ENCODE results near the gene TXNDC11.
A peak's percentile ranks its signal among the peaks of the same experiment; 100 is the strongest.

TXNDC11 gene

DNA sequence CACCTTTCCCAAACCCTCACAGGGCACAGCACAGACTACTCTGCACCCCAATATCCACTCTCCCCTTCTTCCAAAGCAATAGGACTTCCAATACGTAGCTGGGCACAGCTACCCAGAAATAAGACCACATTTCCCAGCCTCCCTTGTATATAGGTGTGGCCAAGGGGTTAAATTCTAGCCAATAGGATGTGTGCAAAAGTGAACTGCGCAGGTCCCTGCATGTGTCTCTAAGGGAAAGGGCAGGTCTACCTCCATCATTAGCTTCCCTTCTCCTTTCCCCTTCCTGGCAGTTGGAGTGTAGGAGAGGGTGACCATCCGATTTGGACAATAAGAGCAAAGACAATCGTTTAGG lies 99.9 kb downstream of the TXNDC11 start:
- Histone ChIP-seq H3K27ac (no peak overlapping the region), H3K27me3 (replicated peaks) (no peaks in the 10 kb centered on the region), H3K36me3 (replicated peaks) (no peaks in the 10 kb centered on the region), H3K4me3 (ENCODE audit: low read depth, low read length) (no peak overlapping the region)
- in situ Hi-C loops (cut with HindIII; ENCODE audit: low pct_ligation_motif_present, low sequenced_read_pairs) = no loop called here
- TF ChIP-seq, protein P1, sequence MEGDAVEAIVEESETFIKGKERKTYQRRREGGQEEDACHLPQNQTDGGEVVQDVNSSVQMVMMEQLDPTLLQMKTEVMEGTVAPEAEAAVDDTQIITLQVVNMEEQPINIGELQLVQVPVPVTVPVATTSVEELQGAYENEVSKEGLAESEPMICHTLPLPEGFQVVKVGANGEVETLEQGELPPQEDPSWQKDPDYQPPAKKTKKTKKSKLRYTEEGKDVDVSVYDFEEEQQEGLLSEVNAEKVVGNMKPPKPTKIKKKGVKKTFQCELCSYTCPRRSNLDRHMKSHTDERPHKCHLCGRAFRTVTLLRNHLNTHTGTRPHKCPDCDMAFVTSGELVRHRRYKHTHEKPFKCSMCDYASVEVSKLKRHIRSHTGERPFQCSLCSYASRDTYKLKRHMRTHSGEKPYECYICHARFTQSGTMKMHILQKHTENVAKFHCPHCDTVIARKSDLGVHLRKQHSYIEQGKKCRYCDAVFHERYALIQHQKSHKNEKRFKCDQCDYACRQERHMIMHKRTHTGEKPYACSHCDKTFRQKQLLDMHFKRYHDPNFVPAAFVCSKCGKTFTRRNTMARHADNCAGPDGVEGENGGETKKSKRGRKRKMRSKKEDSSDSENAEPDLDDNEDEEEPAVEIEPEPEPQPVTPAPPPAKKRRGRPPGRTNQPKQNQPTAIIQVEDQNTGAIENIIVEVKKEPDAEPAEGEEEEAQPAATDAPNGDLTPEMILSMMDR (IDR thresholded peaks at IDR 0.05; ENCODE audit: low read depth, low read length, missing control alignments) = no peak
- no peak for DNase-seq

- DNase-seq = peak; percentile 72
- H3K27ac ChIP-seq = peak overlapping the region; percentile 98
- in situ Hi-C loops (cut with HindIII; ENCODE audit: low pct_ligation_motif_present, low sequenced_read_pairs) = no loop called here
Observed at GRCh38 chr16:11640987-11641817, 101.5 kb downstream of the TXNDC11 start.

DNA sequence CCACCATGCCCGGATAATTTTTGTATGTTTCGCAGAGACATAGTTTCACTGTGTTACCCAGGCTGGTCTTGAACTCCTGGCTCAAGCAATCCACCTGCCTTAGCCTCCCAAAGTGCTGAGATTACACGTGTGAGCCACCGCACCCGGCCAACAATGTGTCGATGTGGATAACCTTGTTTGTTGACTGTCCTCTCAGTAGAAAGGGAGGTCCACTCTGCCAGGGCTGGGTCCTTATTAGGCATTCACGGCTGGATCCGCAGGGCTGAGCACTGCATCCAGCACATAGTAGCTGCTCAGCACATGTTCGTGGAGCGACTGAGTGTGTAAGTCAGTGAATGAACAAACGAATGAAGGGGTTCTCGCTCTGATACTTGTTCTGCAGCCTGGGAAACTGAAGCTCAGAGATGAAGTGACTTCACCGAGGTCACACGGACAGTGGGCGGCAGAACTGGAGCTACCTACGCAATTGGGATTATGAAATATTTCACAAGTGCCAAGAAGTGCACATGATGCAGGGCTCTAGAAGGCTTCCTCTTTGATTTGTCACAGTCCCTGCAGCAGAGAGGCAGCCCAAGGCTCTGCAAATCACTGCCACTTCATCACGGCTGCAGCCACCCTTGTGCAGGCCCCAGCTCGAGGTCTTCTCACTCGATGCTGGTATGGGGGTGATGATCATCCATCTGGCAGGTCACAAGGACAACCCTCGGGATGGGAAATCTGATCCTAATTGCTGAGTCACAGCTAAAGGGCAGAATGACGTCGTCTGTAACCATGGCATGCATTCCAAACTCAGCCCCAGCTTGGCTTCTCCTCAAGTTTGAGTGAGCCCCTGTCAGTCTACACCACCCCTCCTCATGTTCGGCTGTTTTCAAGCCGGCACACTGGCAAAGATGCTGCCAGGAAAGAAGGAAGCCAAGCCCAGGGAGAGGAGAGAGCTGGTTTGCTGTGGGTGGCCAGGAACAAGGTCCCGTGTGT lies 102.4 kb downstream of the TXNDC11 start:
- peak overlapping the region; percentile 98 for H3K27ac ChIP-seq
- DNase-seq = peak; percentile 97

More at GRCh38 chr16:11640987-11641817, 101.5 kb downstream of the TXNDC11 start:
- H3K4me3 ChIP-seq (ENCODE audit: low read depth, low read length) = no peak overlapping the region
- H3K36me3 ChIP-seq (replicated peaks) = no peaks in the 10 kb centered on the region
- TF ChIP-seq, protein P1 (IDR thresholded peaks at IDR 0.05; ENCODE audit: low read depth, low read length, missing control alignments) = peak; percentile 81
- no peaks in the 10 kb centered on the region for H3K27me3 ChIP-seq (replicated peaks)

GRCh38 chr16:11639008-11639562 lies 103.6 kb downstream of the TXNDC11 start:
- H3K27ac ChIP-seq = no peak overlapping the region
- in situ Hi-C loops (cut with HindIII; ENCODE audit: low pct_ligation_motif_present, low sequenced_read_pairs) = no loop called here
- DNase-seq = no peak
- no peaks in the 10 kb centered on the region for H3K27me3 ChIP-seq (replicated peaks)
- no peaks in the 10 kb centered on the region for H3K36me3 ChIP-seq (replicated peaks)
- no peak overlapping the region for H3K4me3 ChIP-seq (ENCODE audit: low read depth, low read length)
- TF ChIP-seq, protein P1 (IDR thresholded peaks at IDR 0.05; ENCODE audit: low read depth, low read length, missing control alignments) = no peak

More for the DNA sequence above, 102.4 kb downstream of the TXNDC11 start:
- in situ Hi-C loops (cut with HindIII; ENCODE audit: low pct_ligation_motif_present, low sequenced_read_pairs) = no loop called here
- TF ChIP-seq, protein P1 (IDR thresholded peaks at IDR 0.05; ENCODE audit: low read depth, low read length, missing control alignments) = no peak
- Histone ChIP-seq H3K27me3 (replicated peaks) (no peaks in the 10 kb centered on the region), H3K36me3 (replicated peaks) (no peaks in the 10 kb centered on the region), H3K4me3 (ENCODE audit: low read depth, low read length) (no peak overlapping the region)

- no peak for DNase-seq
- in situ Hi-C loops (cut with HindIII; ENCODE audit: low pct_ligation_motif_present, low sequenced_read_pairs) = no loop called here
- TF ChIP-seq, protein P1 (IDR thresholded peaks at IDR 0.05; ENCODE audit: low read depth, low read length, missing control alignments) = no peak
- no peak overlapping the region for H3K27ac ChIP-seq
- no peaks in the 10 kb centered on the region for H3K27me3 ChIP-seq (replicated peaks)
- H3K4me3 ChIP-seq (ENCODE audit: low read depth, low read length) = no peak overlapping the region
- no peaks in the 10 kb centered on the region for H3K36me3 ChIP-seq (replicated peaks)
Observed at GRCh38 chr16:11638140-11638539, 104.5 kb downstream of the TXNDC11 start.

All from brain microvascular endothelial cell (primary cell).